DOHH2 (cell line): ENCODE results near the gene MRPL43.
A peak's percentile ranks its signal among the peaks of the same experiment; 100 is the strongest.

Experiments used
- CTCF ChIP-seq: fragments of 200-600 bp; sonication (generic); IDR thresholded peaks from one replicate; pipeline ENCODE4 v1.5.1; 2014; ENCODE audit warnings: antibody characterized with exemption, mild to moderate bottlenecking, low read depth, low read length; ENCODE audit not compliant: poor library complexity, severe bottlenecking
- EZH2phosphoT487 ChIP-seq: fragments of 200-600 bp; sonication (generic); IDR thresholded peaks from 2 replicates; pipeline ENCODE4 v1.6.1; 2017; ENCODE audit warnings: borderline replicate concordance, mild to moderate bottlenecking, antibody characterized with exemption, low read length, moderate library complexity, mixed read lengths

GRCh38 chr10:101012525-101013364 lies 25.4 kb upstream of the MRPL43 start:
- TF ChIP-seq CTCF, result peak; percentile 100
- no peak for TF ChIP-seq EZH2phosphoT487
